GM11168 (cell line): Measurements from ENCODE around the gene GREM2.

ENCODE experiments used
- in situ Hi-C: fragments of 300-500 bp; cut with MboI; formaldehyde crosslinking; loops from one replicate; pipeline ENCODE4 v1.12.0; 2022; ENCODE audit warnings: low sequenced_read_pairs; ENCODE audit not compliant: unreplicated experiment

GREM2 gene

DNA sequence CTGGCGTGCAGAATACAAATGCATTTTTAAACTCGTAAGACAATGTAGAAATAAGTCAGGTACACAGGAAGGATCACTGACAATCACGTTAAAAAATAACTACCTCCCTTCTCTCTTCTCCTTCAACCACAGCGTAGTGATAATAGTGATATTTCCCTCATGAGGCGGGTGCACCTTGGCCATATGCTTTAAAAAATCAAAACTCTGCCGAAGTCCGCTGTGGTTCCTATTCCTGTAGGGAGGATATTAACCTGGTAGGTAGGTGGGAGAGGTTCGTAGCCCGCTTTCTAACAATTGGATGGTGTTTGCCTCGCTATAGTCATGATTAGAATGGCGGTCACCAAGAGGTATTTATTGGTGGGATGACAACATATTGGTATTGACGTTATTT is 732 bp downstream of the GREM2 start:
- in situ Hi-C loops = no loop called here

GRCh38 chr1:240610636-240611035 is 1.3 kb downstream of the GREM2 start:
- in situ Hi-C loops = no loop called here

GRCh38 chr1:240609527-240610060 is 2.4 kb downstream of the GREM2 start:
- in situ Hi-C loops = no loop called here

DNA sequence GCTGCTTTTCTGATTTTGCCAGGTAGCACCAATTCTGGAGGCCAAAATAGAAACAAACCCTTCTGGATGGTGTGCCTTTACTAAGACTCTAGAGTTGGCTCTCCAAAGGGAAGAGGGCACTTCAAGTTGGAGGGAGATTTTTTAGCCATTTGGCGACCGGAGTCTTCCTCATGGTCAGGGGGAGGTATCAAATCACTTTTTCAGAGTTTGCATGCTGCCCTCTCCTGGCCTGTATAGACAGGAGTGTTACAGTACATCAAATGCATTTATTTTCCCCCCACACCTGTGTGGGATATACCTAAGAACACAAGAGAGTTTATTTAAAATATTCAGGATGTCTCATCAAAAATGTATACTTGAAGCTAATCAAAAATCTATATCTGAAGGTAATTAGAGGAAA is 3.2 kb downstream of the GREM2 start:
- in situ Hi-C loops = no loop called here

DNA sequence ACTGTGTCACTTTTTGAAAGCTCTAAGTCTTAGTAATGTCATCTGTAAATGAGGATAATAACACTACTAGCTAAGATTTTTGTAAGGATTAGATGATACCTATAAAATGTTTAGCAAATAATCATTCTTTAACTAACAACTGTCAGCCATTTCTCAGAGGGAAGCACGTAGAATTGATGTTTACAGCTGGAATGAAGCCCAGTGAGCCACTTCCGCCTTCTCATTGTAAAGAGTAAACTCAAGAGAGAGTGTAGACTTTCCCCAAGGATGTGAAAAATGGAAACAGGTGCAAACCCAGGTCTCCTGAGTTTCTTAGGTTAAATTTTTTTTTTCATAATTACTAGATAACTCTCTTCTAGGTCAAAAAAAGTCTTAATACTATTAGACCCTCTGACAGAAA is 4.9 kb downstream of the GREM2 start:
- in situ Hi-C loops = no loop called here

- in situ Hi-C loops = no loop called here
These were observed 9.8 kb downstream of the GREM2 start for GRCh38 chr1:240602189-240602588.

DNA sequence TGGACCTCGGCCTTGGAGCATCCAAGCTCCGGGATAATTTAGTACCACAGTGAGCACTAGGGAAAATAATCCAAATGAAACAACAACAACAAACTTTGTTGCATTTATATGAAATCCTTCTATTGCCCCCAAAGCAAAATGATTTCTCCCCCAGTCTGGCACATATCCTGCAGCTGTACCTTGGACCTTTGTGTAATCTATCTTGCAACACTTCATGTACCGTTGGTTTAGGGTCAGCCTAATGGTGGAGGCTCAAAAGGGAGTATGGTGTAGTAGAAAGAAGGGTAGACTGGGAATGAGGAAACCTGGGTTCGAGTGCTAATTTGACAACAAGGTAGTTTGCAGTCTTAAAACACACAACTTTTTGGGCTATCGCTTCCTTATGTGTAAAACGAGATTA is 12.1 kb downstream of the GREM2 start:
- in situ Hi-C loops = no loop called here

- in situ Hi-C loops = no loop called here
These were observed 12.7 kb downstream of the GREM2 start for GRCh38 chr1:240599299-240599698.

DNA sequence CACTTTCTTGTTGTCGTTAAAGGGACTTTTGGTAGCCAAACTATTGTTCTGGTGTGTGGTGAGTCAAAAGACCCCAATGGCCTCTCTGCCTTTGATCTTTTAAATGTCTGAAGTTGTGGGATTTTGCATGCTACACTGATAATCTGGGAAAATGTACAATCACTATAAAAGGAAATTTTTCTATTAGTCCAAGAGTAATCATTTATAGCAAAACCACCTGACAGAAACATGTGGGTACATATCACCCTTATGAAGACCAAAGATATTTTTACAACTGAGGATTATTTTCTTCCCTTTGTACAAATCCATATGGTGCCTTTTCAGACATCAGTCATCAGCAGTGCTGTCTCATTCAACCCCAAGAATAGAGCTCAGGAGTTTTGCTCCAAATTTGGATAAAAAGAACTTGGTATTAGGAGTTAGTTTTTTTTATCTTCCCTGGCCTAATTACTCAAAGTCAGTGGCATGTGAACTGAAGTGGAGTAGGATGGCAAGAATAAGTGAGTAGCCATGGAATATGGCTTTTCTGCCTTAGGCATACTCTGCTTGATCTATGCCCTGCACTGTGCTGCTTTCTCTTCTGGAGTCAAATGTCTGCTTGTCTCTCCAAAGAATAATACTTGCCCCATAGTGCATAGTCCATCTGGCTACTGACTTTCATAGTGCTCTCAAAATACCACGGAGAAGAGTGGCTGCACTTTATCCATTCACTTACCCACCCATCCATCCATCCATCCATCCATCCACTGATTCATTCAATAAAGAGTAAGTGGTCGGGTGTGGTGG is 13.5 kb downstream of the GREM2 start:
- in situ Hi-C loops = no loop called here

GRCh38 chr1:240597153-240597745 is 14.7 kb downstream of the GREM2 start:
- in situ Hi-C loops = no loop called here

- in situ Hi-C loops = no loop called here
These were observed 16.5 kb downstream of the GREM2 start for GRCh38 chr1:240595476-240595875.

- in situ Hi-C loops = no loop called here
These were observed 20.4 kb downstream of the GREM2 start for GRCh38 chr1:240591564-240591963.

DNA sequence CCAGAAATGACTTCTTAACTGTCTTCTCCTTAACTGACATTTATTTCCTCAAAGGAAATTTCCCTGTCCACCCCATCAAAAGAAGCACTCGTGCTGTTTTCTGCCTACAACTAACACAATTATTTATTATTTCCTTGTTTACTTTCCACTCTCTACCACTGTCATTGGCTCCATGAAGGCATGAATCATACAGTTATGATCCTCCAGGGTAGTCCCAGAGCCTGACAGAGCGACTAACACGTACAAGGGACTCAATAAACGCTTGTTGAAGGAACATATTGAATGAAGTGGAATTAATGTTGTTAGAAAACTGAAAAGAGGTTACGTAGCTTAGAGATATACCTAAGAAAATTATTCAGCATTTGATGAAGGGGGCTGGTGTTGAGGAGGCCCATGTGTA is 20.9 kb downstream of the GREM2 start:
- in situ Hi-C loops = no loop called here

DNA sequence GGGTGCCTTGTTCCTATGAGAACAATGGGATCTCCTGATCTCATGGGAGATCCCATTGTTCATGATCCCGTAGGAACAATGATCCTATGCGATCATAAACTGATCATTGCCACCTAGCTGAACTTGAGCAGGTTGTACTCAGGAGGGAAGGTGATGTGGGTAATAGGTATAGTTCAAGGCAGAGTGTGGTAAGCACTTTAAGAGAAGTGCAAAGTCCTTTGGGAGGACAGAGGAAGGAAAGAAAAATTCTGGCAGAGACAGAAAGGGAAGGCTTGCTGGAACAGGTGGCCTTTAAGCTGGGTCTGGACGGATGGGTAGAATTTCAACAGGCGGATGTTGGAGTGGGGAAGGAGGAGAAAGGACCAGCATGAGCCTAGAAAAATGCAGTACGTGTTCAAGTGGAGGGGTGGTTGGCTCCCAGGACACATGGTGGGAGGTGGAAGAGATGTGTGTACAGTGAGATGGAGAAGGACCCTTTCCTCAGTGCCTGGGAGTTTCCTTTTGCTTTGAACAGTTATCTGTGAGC is 22.3 kb downstream of the GREM2 start:
- in situ Hi-C loops = no loop called here

GRCh38 chr1:240586006-240586405 is 25.9 kb downstream of the GREM2 start:
- in situ Hi-C loops = no loop called here

DNA sequence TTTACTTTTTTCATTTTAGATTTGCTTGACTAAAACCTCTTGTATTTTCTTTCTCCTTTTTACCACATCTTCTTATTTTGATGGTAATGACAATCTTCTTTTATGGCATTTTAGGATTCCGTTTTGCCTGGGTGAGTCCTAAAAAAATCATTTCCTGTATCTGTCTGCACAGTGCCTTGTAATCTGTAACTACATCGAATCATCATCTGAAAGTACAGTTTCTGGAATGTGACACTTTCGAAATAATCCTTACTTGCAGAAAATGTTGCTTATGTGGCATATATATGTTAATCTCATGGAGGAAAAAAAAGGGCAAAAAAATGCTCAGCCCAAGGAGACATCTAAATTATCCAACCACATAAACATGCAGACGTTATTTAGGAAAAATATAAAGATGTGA is 29.0 kb downstream of the GREM2 start:
- in situ Hi-C loops = no loop called here

- in situ Hi-C loops = no loop called here
These were observed 32.4 kb downstream of the GREM2 start for GRCh38 chr1:240579511-240579910.

- in situ Hi-C loops = no loop called here
These were observed 34.9 kb downstream of the GREM2 start for GRCh38 chr1:240577095-240577494.

DNA sequence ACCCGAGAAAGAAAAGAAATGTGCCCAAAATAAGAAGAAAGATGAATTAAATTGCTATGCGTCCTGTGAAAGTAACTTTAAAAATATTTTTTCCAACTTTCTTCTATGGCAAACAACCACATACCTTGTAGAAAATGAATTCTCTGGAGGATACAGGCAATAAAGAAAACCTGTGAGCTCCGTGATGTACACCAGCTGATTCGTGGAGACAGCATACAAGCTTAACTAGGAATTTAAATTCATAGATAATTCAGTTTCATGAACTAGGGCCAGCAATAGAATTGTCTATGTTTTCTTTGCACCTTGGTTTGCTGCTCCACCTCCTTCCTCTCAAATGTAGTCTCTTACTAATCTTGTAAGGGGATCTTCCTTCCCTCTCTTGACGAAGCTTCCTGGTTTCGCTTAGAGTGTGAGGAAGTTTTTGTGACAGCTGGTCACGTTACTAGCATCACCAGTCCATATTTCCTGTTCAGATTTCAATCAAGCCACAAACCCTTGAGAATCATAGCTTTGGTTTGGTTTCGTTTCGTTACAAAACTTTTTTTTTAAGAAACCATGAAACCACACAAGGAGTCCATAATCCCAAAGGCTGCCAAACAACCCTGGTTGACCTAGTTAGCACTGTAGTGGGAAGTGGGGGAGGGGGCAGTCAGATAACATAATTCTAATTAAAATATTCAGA is 35.8 kb downstream of the GREM2 start:
- in situ Hi-C loops = no loop called here

DNA sequence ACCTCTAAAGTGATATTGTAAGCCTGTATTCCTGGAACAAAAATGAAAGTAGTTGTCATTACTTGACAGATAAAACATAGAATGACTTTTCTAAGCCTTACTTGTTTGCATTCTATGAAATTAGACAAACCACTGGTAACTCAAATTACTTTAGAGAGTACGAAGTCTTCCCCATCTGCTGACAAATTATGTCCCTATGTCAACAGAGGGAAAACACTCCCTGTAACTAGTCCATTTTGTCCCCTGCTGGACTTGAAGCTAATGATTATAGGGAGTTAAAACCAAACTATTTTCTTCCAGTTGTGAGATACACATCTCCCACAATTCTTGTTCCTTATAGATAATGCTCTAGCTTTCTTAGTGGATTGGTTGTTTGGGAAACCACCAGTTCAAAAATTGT is 39.6 kb downstream of the GREM2 start:
- in situ Hi-C loops = no loop called here

GRCh38 chr1:240571782-240572181 is 40.2 kb downstream of the GREM2 start:
- in situ Hi-C loops = no loop called here
